ENCODE measurements around the gene MAP2K7.
"Not testable (repeated sequence)": the region's sequence is repeated elsewhere in the genome, so short reads cannot be mapped to it uniquely, and the experiment has no call there.

The MAP2K7 gene

DNA sequence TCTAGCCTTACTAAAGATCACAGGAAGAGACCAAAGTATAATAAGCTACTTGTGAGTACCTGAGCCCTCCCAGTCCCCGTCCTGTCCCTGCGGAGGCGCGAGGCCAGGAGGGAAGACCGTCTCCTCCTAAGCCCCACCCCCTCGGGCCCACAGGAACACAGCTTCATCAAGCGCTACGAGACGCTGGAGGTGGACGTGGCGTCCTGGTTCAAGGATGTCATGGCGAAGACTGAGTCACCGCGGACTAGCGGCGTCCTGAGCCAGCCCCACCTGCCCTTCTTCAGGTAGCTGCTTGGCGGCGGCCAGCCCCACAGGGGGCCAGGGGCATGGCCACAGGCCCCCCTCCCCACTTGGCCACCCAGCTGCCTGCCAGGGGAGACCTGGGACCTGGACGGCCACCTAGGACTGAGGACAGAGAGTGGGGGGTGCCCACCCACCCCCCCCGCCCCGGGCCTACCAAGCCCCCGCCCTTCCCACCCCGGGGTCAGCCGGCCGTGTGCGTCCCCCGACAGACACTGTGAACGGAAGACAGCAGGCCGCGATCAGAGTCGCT is 8.5 kb downstream of the MAP2K7 start:
- H3K27ac ChIP-seq (ENCODE audit: low read depth, low read length): no peak overlapping the region
- peaks cover 26% of the 10 kb centered on the region for H3K36me3 ChIP-seq (ENCODE audit: insufficient read depth, low read length)
- no peak overlapping the region for H3K9ac ChIP-seq (ENCODE audit: low read length)
- peaks cover 12 to 35% of the 10 kb centered on the region in 2 donors for H3K27me3 ChIP-seq (ENCODE audit: control insufficient read depth in 1 of 2, insufficient read depth in 2 of 2, low read length in 2 of 2)
- peaks cover 5% of the 10 kb centered on the region for H3K4me1 ChIP-seq (ENCODE audit: insufficient read depth, low read length)
- no peaks in the 10 kb centered on the region for H3K9me3 ChIP-seq (ENCODE audit: low read length)
- H3K4me3 ChIP-seq (ENCODE audit: low read depth in 1 of 2, low read length in 2 of 2): no peak overlapping the region

DNA sequence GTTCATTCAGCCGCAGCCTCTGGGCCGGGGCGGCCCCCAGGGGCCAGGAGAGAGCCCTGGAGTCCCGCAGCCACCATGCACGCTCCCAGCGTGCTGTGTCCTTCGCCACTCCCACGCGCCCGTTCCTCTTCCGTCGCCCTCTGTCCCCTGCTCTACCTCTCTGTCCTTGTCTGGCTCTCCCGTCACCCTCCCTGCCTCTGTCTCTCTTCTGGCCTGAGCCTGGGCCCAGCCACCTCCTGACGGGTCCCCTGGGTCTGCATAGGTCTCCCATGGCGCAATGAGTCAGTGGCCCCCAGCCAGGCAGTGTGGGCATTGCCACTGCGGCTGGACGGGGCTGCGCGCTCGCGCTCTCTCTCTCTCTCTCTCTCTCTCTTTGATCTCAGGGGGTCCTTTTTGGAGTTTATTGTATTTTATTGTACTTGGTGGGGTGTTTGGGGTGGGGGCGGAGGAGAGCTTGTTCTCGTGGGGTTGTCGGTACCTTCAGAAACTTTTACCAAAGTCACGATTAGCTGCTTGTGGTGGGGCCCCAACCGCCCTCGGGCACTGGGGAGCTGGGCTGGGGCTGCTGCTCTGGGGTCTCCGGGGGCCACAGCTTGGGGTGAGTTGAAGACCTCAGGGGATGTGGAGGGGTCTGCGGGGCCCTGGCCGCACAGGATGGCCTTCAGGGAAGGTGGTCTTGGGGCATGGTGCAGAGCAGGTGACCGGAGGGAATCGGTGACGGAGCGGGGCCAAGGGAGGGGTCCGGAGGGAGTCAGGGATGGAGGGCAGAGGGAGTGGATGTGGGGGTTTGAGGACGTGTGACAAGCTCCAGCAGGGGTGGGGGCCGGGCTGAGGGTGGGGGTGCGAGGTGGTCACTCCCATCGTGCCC is 9.3 kb downstream of the MAP2K7 start:
- Histone ChIP-seq H3K9me3 (ENCODE audit: low read length) (no peaks in the 10 kb centered on the region), H3K36me3 (ENCODE audit: insufficient read depth, low read length) (peaks cover 26% of the 10 kb centered on the region), H3K9ac (ENCODE audit: low read length) (no peak overlapping the region), H3K27me3 (ENCODE audit: control insufficient read depth in 1 of 2, insufficient read depth in 2 of 2, low read length in 2 of 2) (peaks cover 12 to 42% of the 10 kb centered on the region in 2 donors), H3K4me1 (ENCODE audit: insufficient read depth, low read length) (peaks cover 5% of the 10 kb centered on the region), H3K27ac (ENCODE audit: low read depth, low read length) (no peak overlapping the region), H3K4me3 (ENCODE audit: low read depth in 1 of 2, low read length in 2 of 2) (no peak overlapping the region)

DNA sequence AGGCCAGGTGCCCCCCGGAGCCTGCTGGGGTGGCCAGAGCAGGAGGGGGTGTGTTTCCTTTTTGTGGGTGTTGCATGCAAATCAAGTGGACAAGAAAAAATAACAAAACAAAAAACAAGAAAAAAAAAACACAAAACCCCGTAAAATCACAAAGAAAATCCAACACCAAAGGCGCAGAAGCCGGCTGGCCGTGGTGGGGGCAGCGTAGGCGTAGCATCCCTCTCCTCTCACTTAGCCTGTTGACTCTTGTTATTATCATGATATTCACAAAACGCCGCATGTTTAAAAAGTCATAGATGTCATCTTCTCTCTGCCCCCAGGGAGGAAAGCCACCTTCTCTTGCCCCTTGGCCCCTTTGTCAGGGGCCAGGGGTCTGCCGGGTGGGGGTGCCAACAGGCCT is 10.0 kb downstream of the MAP2K7 start:
- H3K9ac ChIP-seq (ENCODE audit: low read length): no peak overlapping the region
- peaks cover 26% of the 10 kb centered on the region for H3K36me3 ChIP-seq (ENCODE audit: insufficient read depth, low read length)
- peaks cover 17 to 50% of the 10 kb centered on the region in 2 donors for H3K27me3 ChIP-seq (ENCODE audit: control insufficient read depth in 1 of 2, insufficient read depth in 2 of 2, low read length in 2 of 2)
- no peak overlapping the region for H3K4me3 ChIP-seq (ENCODE audit: low read depth in 1 of 2, low read length in 2 of 2)
- H3K27ac ChIP-seq (ENCODE audit: low read depth, low read length): no peak overlapping the region
- peaks cover 5% of the 10 kb centered on the region for H3K4me1 ChIP-seq (ENCODE audit: insufficient read depth, low read length)
- no peaks in the 10 kb centered on the region for H3K9me3 ChIP-seq (ENCODE audit: low read length)

DNA sequence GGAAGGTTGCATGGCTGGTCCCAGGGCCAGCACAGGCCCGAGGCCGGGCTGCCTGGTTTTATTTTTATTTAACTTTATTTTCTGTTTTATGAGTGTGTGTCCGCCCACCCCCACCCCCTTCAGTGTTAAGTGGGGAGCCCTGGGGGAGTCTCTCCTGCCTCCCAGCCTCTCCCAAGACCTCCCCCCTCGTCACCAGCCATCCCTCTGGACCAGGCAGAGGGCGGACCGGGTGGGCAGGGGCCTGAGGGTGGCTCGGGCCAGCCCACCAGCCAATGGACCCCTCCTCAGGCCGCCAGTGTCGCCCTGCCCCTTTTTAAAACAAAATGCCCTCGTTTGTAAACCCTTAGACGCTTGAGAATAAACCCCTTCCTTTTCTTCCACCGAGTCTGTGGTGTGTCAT is 10.4 kb downstream of the MAP2K7 start:
- Histone ChIP-seq H3K27ac (ENCODE audit: low read depth, low read length) (no peak overlapping the region), H3K27me3 (ENCODE audit: control insufficient read depth in 1 of 2, insufficient read depth in 2 of 2, low read length in 2 of 2) (peaks cover 18 to 54% of the 10 kb centered on the region in 2 donors), H3K36me3 (ENCODE audit: insufficient read depth, low read length) (peaks cover 26% of the 10 kb centered on the region)

DNA sequence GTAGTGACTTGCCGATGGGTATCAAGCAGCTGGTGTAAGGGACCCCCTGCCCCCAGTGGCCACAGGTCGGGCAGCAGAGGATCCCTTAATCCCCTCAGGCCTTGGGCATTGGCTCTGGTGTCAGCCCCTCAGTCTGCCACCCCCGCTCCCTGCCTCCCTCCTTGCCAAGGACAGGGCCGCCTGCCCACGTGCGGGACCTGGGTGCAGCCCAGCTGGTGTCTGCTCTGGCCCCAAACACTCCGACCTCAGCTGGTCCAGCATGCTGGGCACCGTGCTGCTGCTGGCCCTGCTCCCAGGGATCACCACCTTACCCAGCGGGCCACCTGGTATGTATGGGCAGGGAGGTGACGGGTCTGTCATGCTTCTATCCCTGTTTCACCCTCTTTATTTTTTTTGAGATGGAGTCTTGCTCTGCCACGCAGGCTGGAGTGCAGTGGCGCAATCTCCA is 10.9 kb downstream of the MAP2K7 start, which contains the start of gene TGFBR3L:
TSS of gene TGFBR3L (plus strand) at position 233 of the 448 bp plus-strand sequence.
- peaks cover 7% of the 10 kb centered on the region for H3K4me1 ChIP-seq (ENCODE audit: insufficient read depth, low read length)
- peaks cover 18 to 59% of the 10 kb centered on the region in 2 donors for H3K27me3 ChIP-seq (ENCODE audit: control insufficient read depth in 1 of 2, insufficient read depth in 2 of 2, low read length in 2 of 2)
- H3K4me3 ChIP-seq (ENCODE audit: low read depth in 1 of 2, low read length in 2 of 2): no peak within 1 kb of the TSS
- H3K9me3 ChIP-seq (ENCODE audit: low read length): no peaks in the 10 kb centered on the region
- H3K36me3 ChIP-seq (ENCODE audit: insufficient read depth, low read length): peaks cover 26% of the 10 kb centered on the region
- H3K27ac ChIP-seq (ENCODE audit: low read depth, low read length): no peak within 1 kb of the TSS
- no peak within 1 kb of the TSS for H3K9ac ChIP-seq (ENCODE audit: low read length)

More for the DNA sequence above, 10.4 kb downstream of the MAP2K7 start:
- Histone ChIP-seq H3K4me3 (ENCODE audit: low read depth in 1 of 2, low read length in 2 of 2) (no peak overlapping the region), H3K9me3 (ENCODE audit: low read length) (no peaks in the 10 kb centered on the region), H3K4me1 (ENCODE audit: insufficient read depth, low read length) (peaks cover 5% of the 10 kb centered on the region), H3K9ac (ENCODE audit: low read length) (no peak overlapping the region)

DNA sequence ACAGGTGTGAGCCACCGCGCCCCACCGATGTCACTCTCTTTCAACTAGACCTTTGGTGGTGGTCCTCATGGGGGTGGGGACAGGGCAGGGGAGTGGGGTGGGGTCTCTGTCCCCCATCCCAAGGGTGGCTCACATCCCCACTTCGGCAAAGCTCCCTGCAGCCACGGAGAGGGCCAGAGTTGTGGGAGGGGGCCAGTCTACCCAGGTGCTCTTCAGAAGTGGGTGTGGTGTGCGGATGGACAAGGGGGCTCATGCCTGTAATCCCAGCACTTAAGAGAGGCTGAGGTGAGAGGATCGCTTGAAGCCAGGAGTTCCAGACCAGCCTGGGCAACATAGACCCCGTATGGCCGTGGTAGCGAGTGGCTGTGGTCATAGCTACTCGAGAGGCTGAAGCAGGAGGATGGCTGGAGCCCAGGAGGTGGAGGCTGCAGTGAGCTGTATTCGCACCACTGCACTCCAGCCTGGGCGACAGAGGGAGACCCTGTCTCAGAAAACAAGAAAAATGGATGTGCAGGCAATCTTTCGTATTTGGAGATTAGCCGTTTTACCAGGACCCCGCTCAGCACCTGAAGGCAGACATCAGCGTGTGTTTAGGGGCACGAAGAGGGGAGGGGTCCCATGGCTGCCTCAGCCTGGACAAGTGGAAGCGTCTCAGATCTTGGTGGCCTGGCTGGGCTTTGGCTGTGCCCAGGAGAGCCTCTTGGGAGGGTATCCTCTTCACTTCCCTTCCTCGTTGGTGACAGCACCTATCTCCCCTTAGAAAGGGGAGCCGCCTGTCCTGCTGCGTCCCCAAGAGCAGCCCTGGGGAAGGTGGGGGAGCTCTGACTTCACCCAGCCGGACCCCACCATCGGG is 11.8 kb downstream of the MAP2K7 start:
- Histone ChIP-seq H3K27ac (ENCODE audit: low read depth, low read length) (no peak overlapping the region), H3K4me3 (ENCODE audit: low read depth in 1 of 2, low read length in 2 of 2) (no peak overlapping the region), H3K9ac (ENCODE audit: low read length) (no peak overlapping the region), H3K36me3 (ENCODE audit: insufficient read depth, low read length) (peaks cover 18% of the 10 kb centered on the region), H3K9me3 (ENCODE audit: low read length) (no peaks in the 10 kb centered on the region), H3K27me3 (ENCODE audit: control insufficient read depth in 1 of 2, insufficient read depth in 2 of 2, low read length in 2 of 2) (peaks cover 18 to 62% of the 10 kb centered on the region in 2 donors), H3K4me1 (ENCODE audit: insufficient read depth, low read length) (peaks cover 10% of the 10 kb centered on the region)

DNA sequence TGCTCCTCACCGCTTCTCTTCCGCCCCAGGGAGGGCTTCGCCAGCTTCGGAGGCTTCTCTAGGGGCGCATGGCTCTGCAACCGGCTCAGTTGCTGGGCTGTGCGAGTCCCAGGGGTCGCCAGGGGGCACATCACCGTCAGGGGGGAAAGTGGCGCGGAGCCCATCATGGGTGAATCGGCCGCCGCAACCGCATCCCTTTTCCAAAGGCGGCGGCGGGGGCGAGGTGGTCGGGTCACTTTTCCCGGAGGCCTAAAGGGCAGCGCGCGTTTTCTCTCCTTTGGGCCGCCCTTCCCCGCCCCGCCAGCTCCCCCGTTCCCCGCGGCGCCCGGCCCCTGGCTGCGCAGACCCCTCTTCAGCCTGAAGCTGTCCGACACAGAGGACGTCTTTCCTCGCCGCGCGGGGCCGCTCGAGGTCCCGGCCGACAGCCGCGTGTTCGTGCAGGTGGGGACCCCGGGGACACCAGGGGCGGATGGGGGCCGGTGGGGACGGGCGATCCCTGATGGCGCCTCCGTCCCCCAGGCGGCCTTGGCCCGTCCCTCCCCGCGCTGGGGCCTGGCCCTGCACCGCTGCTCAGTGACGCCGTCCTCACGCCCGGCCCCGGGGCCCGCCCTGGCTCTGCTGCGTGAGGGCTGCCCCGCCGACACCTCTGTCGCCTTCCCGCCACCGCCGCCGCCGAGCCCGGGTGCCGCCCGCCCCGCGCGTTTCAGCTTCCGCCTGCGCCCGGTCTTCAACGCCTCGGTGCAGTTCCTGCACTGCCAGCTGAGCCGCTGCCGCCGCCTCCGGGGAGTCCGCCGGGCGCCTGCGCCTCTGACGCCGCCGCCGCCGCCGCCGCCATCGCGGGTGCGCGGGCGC is 12.7 kb downstream of the MAP2K7 start:
- no peak overlapping the region for H3K9ac ChIP-seq (ENCODE audit: low read length)
- no peaks in the 10 kb centered on the region for H3K9me3 ChIP-seq (ENCODE audit: low read length)
- peaks cover 18 to 62% of the 10 kb centered on the region in 2 donors for H3K27me3 ChIP-seq (ENCODE audit: control insufficient read depth in 1 of 2, insufficient read depth in 2 of 2, low read length in 2 of 2)
- no peak overlapping the region for H3K4me3 ChIP-seq (ENCODE audit: low read depth in 1 of 2, low read length in 2 of 2)
- peaks cover 15% of the 10 kb centered on the region for H3K4me1 ChIP-seq (ENCODE audit: insufficient read depth, low read length)
- peaks cover 9% of the 10 kb centered on the region for H3K36me3 ChIP-seq (ENCODE audit: insufficient read depth, low read length)
- no peak overlapping the region for H3K27ac ChIP-seq (ENCODE audit: low read depth, low read length)

DNA sequence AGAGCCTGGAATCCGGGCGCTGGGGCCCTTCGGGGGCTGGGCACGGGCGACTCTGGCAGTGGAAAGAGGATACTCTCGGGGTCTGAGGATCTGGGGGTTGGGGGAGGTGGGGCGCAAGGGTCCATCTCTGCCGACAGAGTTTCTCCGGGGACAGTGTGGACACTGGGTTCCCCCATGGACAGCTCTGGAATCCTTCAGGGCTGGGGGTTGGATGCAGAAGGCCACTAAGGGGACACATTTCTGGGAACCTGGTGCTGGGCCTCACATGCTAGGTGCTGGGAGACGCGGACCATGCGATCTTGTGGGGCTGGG is 13.2 kb downstream of the MAP2K7 start:
- Histone ChIP-seq H3K4me3 (ENCODE audit: low read depth in 1 of 2, low read length in 2 of 2) (no peak overlapping the region), H3K27me3 (ENCODE audit: control insufficient read depth in 1 of 2, insufficient read depth in 2 of 2, low read length in 2 of 2) (peaks cover 18 to 62% of the 10 kb centered on the region in 2 donors), H3K36me3 (ENCODE audit: insufficient read depth, low read length) (peaks cover 7% of the 10 kb centered on the region), H3K9me3 (ENCODE audit: low read length) (no peaks in the 10 kb centered on the region), H3K27ac (ENCODE audit: low read depth, low read length) (no peak overlapping the region), H3K4me1 (ENCODE audit: insufficient read depth, low read length) (peaks cover 21% of the 10 kb centered on the region), H3K9ac (ENCODE audit: low read length) (no peak overlapping the region)

DNA sequence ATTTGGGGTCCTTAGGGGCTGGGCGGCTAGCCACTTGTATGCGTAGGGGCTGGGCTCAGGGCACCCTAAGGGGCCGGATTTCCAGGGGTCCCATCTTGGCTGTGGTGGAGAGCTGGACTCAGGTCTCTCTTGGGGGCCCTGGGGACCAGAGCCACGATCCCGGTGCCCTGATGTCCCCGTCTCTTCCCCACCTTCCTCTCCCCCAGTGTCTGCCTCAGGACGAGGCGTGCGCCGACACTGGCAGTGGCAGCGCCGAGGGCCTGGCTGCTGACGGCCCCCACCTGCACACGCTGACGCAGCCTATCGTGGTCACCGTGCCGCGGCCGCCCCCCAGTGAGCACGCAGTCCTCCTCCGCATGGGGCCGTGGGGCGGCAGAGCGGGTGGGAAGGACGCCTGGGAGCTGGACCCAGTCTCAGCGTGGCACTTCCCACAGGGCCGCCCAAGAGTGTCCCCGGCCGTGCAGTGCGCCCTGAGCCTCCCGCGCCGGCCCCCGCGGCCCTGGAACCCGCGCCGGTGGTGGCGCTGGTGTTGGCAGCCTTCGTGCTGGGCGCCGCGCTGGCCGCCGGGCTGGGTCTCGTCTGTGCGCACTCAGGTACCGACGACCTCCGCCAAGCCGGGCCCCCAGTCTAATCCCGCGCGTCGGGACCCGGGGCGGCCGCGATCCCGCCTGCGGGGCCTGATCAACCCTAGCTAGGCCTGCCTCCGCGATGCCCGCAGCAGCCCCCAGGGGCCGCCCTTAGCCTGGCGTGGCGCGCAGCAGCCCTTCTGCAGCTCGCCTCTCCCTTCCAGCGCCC is 13.8 kb downstream of the MAP2K7 start:
- Histone ChIP-seq H3K36me3 (ENCODE audit: insufficient read depth, low read length) (peaks cover 10% of the 10 kb centered on the region), H3K27ac (ENCODE audit: low read depth, low read length) (no peak overlapping the region), H3K9me3 (ENCODE audit: low read length) (no peaks in the 10 kb centered on the region), H3K4me3 (ENCODE audit: low read depth in 1 of 2, low read length in 2 of 2) (no peak overlapping the region), H3K9ac (ENCODE audit: low read length) (no peak overlapping the region), H3K4me1 (ENCODE audit: insufficient read depth, low read length) (peaks cover 26% of the 10 kb centered on the region), H3K27me3 (ENCODE audit: control insufficient read depth in 1 of 2, insufficient read depth in 2 of 2, low read length in 2 of 2) (peaks cover 18 to 62% of the 10 kb centered on the region in 2 donors)

DNA sequence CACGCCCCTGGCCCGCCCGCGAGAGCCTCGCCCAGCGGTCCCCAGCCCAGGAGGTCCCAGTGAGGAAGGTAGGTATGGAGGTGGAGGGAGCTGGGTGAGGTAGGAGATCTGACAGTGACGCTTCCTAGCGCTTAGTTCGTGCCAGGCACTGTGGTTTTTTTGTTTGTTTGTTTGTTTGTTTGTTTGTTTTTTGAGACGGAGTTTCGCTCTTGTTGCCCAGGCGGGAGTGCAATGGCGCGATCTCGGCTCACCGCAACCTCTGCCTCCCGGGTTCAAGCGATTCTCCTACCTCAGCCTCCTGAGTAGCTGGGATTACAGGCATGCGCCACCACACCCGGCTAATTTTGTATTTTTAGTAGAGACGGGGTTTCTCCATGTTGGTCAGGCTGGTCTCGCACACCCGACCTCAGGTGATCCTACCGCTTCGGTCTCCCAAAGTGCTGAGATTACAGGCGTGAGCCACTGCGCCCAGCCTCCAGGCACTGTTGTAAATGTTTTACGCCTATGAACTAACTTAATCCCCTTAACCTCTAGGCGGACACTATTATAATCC is 14.5 kb downstream of the MAP2K7 start:
- H3K9ac ChIP-seq (ENCODE audit: low read length); H3K27ac ChIP-seq (ENCODE audit: low read depth, low read length); H3K4me3 ChIP-seq (ENCODE audit: low read depth in 1 of 2, low read length in 2 of 2); H3K9me3 ChIP-seq (ENCODE audit: low read length): not testable (repeated sequence)
- H3K4me1 ChIP-seq (ENCODE audit: insufficient read depth, low read length): peaks cover 32% of the 10 kb centered on the region
- peaks cover 16% of the 10 kb centered on the region for H3K36me3 ChIP-seq (ENCODE audit: insufficient read depth, low read length)
- H3K27me3 ChIP-seq (ENCODE audit: control insufficient read depth in 1 of 2, insufficient read depth in 2 of 2, low read length in 2 of 2): peaks cover 18 to 62% of the 10 kb centered on the region in 2 donors

All from muscle layer of colon (tissue), 2 donors.